SU-DHL-6 (cell line): ENCODE results near the gene PAAF1.

Experiments
- CTCF ChIP-seq: fragments of 200-600 bp; sonication (generic); IDR thresholded peaks from one replicate; pipeline ENCODE4 v1.5.1; 2017; ENCODE audit warnings: antibody characterized with exemption, mild to moderate bottlenecking, low read length, moderate library complexity; ENCODE audit not compliant: insufficient read depth, poor library complexity, severe bottlenecking
- EZH2phosphoT487 ChIP-seq: fragments of 200-600 bp; sonication (generic), shearing (Covaris generic); conservative IDR thresholded peaks from 2 replicates; pipeline ENCODE4 v1.6.1; 2018; ENCODE audit warnings: mild to moderate bottlenecking, antibody characterized with exemption, low read length, moderate library complexity, mixed read lengths

DNA sequence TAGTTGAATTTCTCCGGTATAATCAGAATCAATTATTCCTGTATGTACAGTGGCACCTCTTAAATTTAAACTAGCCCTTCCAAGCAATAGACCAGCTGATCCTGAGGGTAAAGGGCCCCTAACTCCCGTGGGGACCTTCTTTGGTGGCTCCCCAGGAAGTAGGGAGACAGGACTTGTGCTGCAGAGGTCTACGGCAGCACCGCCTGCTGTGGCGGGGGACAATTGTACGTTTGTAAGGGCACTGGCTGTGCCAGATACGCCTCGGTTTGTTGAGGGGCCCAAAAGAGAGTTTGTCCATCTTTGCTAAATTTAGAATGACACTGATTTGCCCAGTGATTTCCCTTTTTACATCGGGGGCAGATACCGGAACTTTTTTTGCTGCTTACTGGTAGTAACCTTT lies 68.1 kb downstream of the PAAF1 start:
- TF ChIP-seq EZH2phosphoT487: no peak
- no peak for TF ChIP-seq CTCF
